Left cardiac atrium (tissue), 2 donors: ENCODE results near the gene PLEKHO2. TPM values are rescaled to one million over a fixed set of nuclear protein-coding genes. Genes with fewer than 3 reads are reported as not detected.

Experiments
- total RNA-seq, 2 donors: library from RNA; stranded (reverse); fragmentation: NEBNext Ultra II Directional; extraction: Animal tissue kit (Norgen Biotek cat#: 25700); gene quantifications; one replicate each; pipeline ENCODE4 v1.2.1, GENCODE V29; 2021
- donor health status: DM: no; HTN: yes; CAD: no; lungs with severe emphysema.
- donor health status: DM: yes; HTN: yes; CAD: no.

The PLEKHO2 gene
- total RNA-seq, 2 donors from 2014 or later, result 21.3 to 27.0 TPM

Other genes with a start within 250 kb of the PLEKHO2 start
- gene RBPMS2, start 66.3 kb upstream of the PLEKHO2 start, total RNA-seq, result 100 to 1,000 TPM; 312 to 403 TPM
- under 1 TPM; 0.47 to 0.94 TPM for gene PIF1, start 16.3 kb upstream of the PLEKHO2 start, total RNA-seq
- 1 to 10 TPM; 3.9 to 5.0 TPM for gene ANKDD1A, start 70.0 kb downstream of the PLEKHO2 start, total RNA-seq
- gene SPG21, start 148.0 kb downstream of the PLEKHO2 start, total RNA-seq, result 10 to 100 TPM; 54.0 to 58.6 TPM
- 10 to 100 TPM; 13.9 to 23.6 TPM for gene MTFMT, start 187.7 kb downstream of the PLEKHO2 start, total RNA-seq
- gene SLC51B, start 203.5 kb downstream of the PLEKHO2 start, total RNA-seq, result not detected
- gene RASL12, start 226.1 kb downstream of the PLEKHO2 start, total RNA-seq, result 10 to 100 TPM; 53.3 to 63.3 TPM
- 1 to 10 TPM; 2.6 to 5.2 TPM for gene KBTBD13, start 234.8 kb downstream of the PLEKHO2 start, total RNA-seq